Thyroid gland (tissue), 4 donors: ENCODE measurements around the gene ANKHD1.

Experiments
- POLR2A ChIP-seq, 2 donors: fragments of 450-650 bp; IDR thresholded peaks; one replicate each; pipeline ENCODE4 v1.6.1; 2017; ENCODE audit warnings: antibody characterized with exemption in 2 of 2, mild to moderate bottlenecking in 2 of 2, moderate library complexity in 1 of 2
- TF ChIP-seq, protein P1 (sequence below), 6 experiments: fragments of 200-600 bp in 3 of 6; fragments of 450-650 bp in 3 of 6; sonication (generic) in 3 of 6; IDR thresholded peaks; one replicate each; pipeline ENCODE4 v1.5.1; 2016 to 2019; ENCODE audit warnings: antibody characterized with exemption in 6 of 6, mild to moderate bottlenecking in 2 of 6, inconsistent platforms in 1 of 6, moderate library complexity in 1 of 6

DNA sequence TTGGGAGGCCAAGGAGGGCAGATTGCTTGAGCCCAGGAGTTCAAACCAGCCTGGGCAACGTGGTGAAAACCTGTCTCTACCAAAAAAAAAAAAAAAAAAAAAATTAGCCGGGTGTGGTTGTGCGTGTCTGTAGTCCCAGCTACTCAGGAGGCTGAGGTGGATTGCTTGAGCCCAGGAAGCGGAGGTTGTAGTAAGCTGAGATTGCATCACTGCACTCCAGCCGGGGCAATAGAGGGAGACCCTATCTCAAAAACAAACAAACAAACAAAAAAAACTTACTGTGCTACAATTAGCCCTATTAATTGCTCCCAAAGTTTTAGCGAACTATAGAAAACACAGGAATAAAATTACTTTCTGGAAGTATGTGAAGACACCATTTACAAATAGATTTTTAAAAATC is 67.6 kb downstream of the ANKHD1 start:
- TF ChIP-seq POLR2A (IDR thresholded peaks at IDR 0.05) = no peak
- TF ChIP-seq, protein P1, sequence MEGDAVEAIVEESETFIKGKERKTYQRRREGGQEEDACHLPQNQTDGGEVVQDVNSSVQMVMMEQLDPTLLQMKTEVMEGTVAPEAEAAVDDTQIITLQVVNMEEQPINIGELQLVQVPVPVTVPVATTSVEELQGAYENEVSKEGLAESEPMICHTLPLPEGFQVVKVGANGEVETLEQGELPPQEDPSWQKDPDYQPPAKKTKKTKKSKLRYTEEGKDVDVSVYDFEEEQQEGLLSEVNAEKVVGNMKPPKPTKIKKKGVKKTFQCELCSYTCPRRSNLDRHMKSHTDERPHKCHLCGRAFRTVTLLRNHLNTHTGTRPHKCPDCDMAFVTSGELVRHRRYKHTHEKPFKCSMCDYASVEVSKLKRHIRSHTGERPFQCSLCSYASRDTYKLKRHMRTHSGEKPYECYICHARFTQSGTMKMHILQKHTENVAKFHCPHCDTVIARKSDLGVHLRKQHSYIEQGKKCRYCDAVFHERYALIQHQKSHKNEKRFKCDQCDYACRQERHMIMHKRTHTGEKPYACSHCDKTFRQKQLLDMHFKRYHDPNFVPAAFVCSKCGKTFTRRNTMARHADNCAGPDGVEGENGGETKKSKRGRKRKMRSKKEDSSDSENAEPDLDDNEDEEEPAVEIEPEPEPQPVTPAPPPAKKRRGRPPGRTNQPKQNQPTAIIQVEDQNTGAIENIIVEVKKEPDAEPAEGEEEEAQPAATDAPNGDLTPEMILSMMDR (IDR thresholded peaks at IDR 0.05) = no peak
